Naive B cell (primary cell): Measurements from ENCODE around the gene TMEM164. TPM values are rescaled to one million over a fixed set of nuclear protein-coding genes. Genes with fewer than 3 reads are reported as not detected.
A peak's percentile ranks its signal among the peaks of the same experiment; 100 is the strongest.
"Not testable (repeated sequence)": the region's sequence is repeated elsewhere in the genome, so short reads cannot be mapped to it uniquely, and the experiment has no call there.

ENCODE experiments used
- ATAC-seq, 2 donors: fragments of 150-1000 bp; cut with Tn5 transposase; 2 replicates each; pipeline ENCODE4 v1.10.0; 2021; ENCODE audit warnings: low read depth in 2 of 2, mild to moderate bottlenecking in 2 of 2, moderate library complexity in 2 of 2
- DNase-seq: peaks from one replicate; pipeline ENCODE4 v3.0.0; 2022
- H3K27ac Mint-ChIP-seq, 6 donors: one replicate each; pipeline ENCODE4 v1.8.0; 2020 to 2022; ENCODE audit warnings: mild to moderate bottlenecking in 6 of 6, mixed read lengths in 6 of 6, moderate library complexity in 5 of 6, inconsistent platforms in 2 of 6
- H3K27me3 Mint-ChIP-seq, 3 donors: one replicate each; pipeline ENCODE4 v1.8.0; 2021 to 2022; ENCODE audit warnings: mixed read lengths in 3 of 3, mild to moderate bottlenecking in 1 of 3
- H3K36me3 Mint-ChIP-seq, 2 donors: one replicate each; pipeline ENCODE4 v1.8.0; 2020 to 2022; ENCODE audit warnings: mixed read lengths in 2 of 2, inconsistent platforms in 1 of 2, mild to moderate bottlenecking in 1 of 2
- H3K4me1 Mint-ChIP-seq, 3 donors: one replicate each; pipeline ENCODE4 v1.8.0; 2020 to 2022; ENCODE audit warnings: mixed read lengths in 3 of 3, inconsistent platforms in 1 of 3, mild to moderate bottlenecking in 1 of 3, moderate library complexity in 1 of 3
- H3K4me3 Mint-ChIP-seq, 8 donors: one replicate each; pipeline ENCODE4 v1.8.0; 2020 to 2022; ENCODE audit warnings: mild to moderate bottlenecking in 8 of 8, mixed read lengths in 8 of 8, moderate library complexity in 8 of 8, inconsistent platforms in 2 of 8
- H3K9me3 Mint-ChIP-seq, 7 donors: one replicate each; pipeline ENCODE4 v1.8.0; 2020 to 2022; ENCODE audit warnings: mixed read lengths in 7 of 7, mild to moderate bottlenecking in 5 of 7, inconsistent platforms in 2 of 7, moderate library complexity in 1 of 7
- polyA plus RNA-seq, 6 donors: library from polyadenylated mRNA; unstranded; fragments of 300-500 nt; fragmentation: Illumina TruSeq; gene quantifications; one replicate each; pipeline ENCODE4 v1.2.3, GENCODE V29; 2021; ENCODE audit warnings: low read depth in 6 of 6

TMEM164 gene
- 1 to 10 TPM in 5 of 6 donors, not detected in 1; 1.4 to 2.4 (median 1.8) TPM for polyA plus RNA-seq

- Mint-ChIP-seq H3K4me1 (peaks cover 29 to 46% (median 39%) of the 10 kb centered on the region in 3 donors), H3K27ac (peak within 1 kb of the TSS; percentile 87 to 98 (median 96)), H3K9me3 (peaks cover 0 to 7% (median 0%) of the 10 kb centered on the region in 7 donors), H3K36me3 (no peaks in the 10 kb centered on the region), H3K4me3 (peak within 1 kb of the TSS; percentile 88 to 98 (median 94)), H3K27me3 (no peaks in the 10 kb centered on the region)
- ATAC-seq (peak; percentile 73 to 77), DNase-seq (peak; percentile 77)
These were observed at the start of gene TMEM164 for GRCh38 chrX:110002300-110003166. Gene TMEM164, plus strand, starts transcription at chrX:110003114. Its CDS starts 661 bp downstream, at chrX:110003775.

GRCh38 chrX:109954333-109954732, 48.6 kb upstream of the TMEM164 start:
- no peak overlapping the region for H3K4me3 Mint-ChIP-seq
- H3K4me1 Mint-ChIP-seq = peaks cover 0 to 8% (median 4%) of the 10 kb centered on the region in 3 donors
- ATAC-seq (no peak), DNase-seq (no peak)
- H3K9me3 Mint-ChIP-seq = peaks cover 0 to 2% (median 0%) of the 10 kb centered on the region in 7 donors
- H3K36me3 Mint-ChIP-seq = no peaks in the 10 kb centered on the region
- H3K27ac Mint-ChIP-seq = no peak overlapping the region
- no peaks in the 10 kb centered on the region for H3K27me3 Mint-ChIP-seq

GRCh38 chrX:109954955-109955354, 48.0 kb upstream of the TMEM164 start:
- Mint-ChIP-seq H3K4me1 (peaks cover 0 to 8% (median 4%) of the 10 kb centered on the region in 3 donors), H3K9me3 (peaks cover 0 to 2% (median 0%) of the 10 kb centered on the region in 7 donors)
- ATAC-seq = no peak

DNA sequence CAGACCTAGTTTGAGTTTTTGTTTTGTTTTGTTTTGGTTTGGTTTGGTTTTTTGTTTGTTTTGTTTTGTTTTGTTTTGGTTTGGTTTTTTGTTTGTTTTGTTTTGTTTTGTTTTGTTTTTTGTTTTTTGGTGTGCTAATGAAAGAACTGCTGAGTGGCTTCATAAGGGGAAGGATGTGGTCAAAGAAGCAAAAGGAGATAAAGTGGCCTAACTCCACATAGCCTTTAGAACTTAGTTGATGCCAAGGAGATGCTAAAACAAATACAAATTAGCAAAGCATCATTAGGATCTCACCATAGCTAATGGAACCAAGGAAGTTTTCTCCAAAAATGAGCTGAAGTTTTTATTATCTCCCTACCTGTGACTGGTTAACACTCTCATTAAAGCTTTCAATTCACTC, 44.6 kb upstream of the TMEM164 start:
- H3K4me3 Mint-ChIP-seq = no peak overlapping the region
- DNase-seq (no peak), ATAC-seq (no peak)
- peaks cover 0 to 2% (median 0%) of the 10 kb centered on the region in 7 donors for H3K9me3 Mint-ChIP-seq
- no peaks in the 10 kb centered on the region for H3K36me3 Mint-ChIP-seq
- H3K27me3 Mint-ChIP-seq = no peaks in the 10 kb centered on the region
- H3K4me1 Mint-ChIP-seq = peaks cover 0 to 5% (median 4%) of the 10 kb centered on the region in 3 donors
- no peak overlapping the region for H3K27ac Mint-ChIP-seq

More at GRCh38 chrX:109954955-109955354, 48.0 kb upstream of the TMEM164 start:
- DNase-seq = no peak
- Mint-ChIP-seq H3K4me3 (no peak overlapping the region), H3K36me3 (no peaks in the 10 kb centered on the region), H3K27me3 (no peaks in the 10 kb centered on the region), H3K27ac (no peak overlapping the region)

- no peak for DNase-seq
- Mint-ChIP-seq H3K4me3 (no peak overlapping the region), H3K36me3 (no peaks in the 10 kb centered on the region), H3K4me1 (no peaks in the 10 kb centered on the region), H3K27me3 (no peaks in the 10 kb centered on the region), H3K9me3 (peaks cover 0 to 2% (median 0%) of the 10 kb centered on the region in 7 donors), H3K27ac (no peak overlapping the region)
- no peak for ATAC-seq
These were observed 43.5 kb upstream of the TMEM164 start for GRCh38 chrX:109959356-109959871.

DNA sequence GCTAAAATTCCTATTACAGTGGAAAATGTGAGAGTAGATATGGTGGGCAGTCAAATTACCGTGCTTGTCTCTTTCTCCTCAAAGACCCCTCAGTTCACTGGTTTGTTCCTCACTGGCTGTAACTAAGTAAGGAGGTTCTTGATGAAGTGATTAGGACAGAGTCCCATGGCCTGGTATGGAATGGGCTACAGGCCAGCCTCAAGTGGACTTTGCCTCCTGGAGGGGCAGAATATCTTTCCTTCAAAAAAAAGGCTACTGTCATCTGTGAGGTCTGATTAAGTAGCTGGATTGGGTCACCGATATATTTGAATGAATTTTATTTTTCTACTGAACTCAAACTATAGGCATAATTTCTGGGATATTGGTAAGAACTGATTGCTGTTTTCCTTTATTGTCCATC, 38.5 kb upstream of the TMEM164 start:
- no peak for DNase-seq
- H3K27me3 Mint-ChIP-seq = no peaks in the 10 kb centered on the region
- ATAC-seq = no peak
- H3K4me1 Mint-ChIP-seq = no peaks in the 10 kb centered on the region
- no peaks in the 10 kb centered on the region for H3K36me3 Mint-ChIP-seq
- H3K9me3 Mint-ChIP-seq = no peaks in the 10 kb centered on the region
- no peak overlapping the region for H3K27ac Mint-ChIP-seq
- no peak overlapping the region for H3K4me3 Mint-ChIP-seq

GRCh38 chrX:109966246-109966645, 36.7 kb upstream of the TMEM164 start:
- no peak overlapping the region for H3K27ac Mint-ChIP-seq

GRCh38 chrX:109967156-109967555, 35.8 kb upstream of the TMEM164 start:
- ATAC-seq = no peak
- Mint-ChIP-seq H3K9me3 (no peaks in the 10 kb centered on the region), H3K27me3 (no peaks in the 10 kb centered on the region), H3K27ac (no peak overlapping the region), H3K4me1 (no peaks in the 10 kb centered on the region), H3K4me3 (no peak overlapping the region), H3K36me3 (no peaks in the 10 kb centered on the region)
- no peak for DNase-seq

More at GRCh38 chrX:109966246-109966645, 36.7 kb upstream of the TMEM164 start:
- ATAC-seq = no peak
- no peak overlapping the region for H3K4me3 Mint-ChIP-seq
- H3K27me3 Mint-ChIP-seq = no peaks in the 10 kb centered on the region
- no peaks in the 10 kb centered on the region for H3K9me3 Mint-ChIP-seq
- no peaks in the 10 kb centered on the region for H3K4me1 Mint-ChIP-seq
- DNase-seq = no peak
- no peaks in the 10 kb centered on the region for H3K36me3 Mint-ChIP-seq

- not testable (repeated sequence) for DNase-seq, H3K36me3 Mint-ChIP-seq, H3K27me3 Mint-ChIP-seq, H3K4me3 Mint-ChIP-seq, H3K4me1 Mint-ChIP-seq, ATAC-seq, H3K27ac Mint-ChIP-seq, H3K9me3 Mint-ChIP-seq
These were observed 32.1 kb upstream of the TMEM164 start for GRCh38 chrX:109970841-109971240.

DNA sequence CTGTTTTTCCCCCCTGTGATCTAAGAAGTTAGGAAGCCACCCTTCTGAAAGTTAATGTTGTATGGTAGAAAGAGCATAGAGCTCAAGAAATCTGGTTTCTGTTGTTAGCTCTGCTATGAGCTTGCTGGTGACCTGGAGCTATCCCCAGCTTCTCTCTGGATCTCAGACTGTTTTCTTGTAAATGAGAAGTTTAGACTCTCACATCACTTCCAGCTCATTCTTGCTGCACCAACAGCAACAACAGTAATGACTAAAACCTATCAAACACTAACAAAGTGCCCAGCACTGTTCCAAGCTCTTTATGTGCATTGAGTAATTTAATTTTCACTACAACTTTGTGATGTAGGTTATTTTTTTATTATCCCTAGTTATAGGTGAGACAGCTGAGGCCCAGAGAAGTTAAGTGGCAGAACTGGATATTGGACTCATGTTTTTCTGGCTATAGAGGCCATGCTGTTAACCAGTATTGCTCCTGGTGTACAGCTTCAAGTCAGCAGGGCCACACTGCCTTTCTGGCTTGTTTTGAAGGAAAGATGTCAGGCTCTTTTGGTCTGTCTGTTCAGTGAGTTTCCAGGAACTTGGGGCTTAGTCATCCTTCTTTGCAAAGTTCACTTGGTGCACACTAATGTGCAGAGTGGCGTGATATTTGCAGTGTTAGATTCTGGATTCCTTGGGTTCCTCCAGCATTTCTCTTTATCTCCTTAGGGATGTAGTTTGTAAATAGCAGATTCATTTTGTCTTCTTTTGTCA, 27.8 kb upstream of the TMEM164 start:
- no peaks in the 10 kb centered on the region for H3K36me3 Mint-ChIP-seq
- H3K27me3 Mint-ChIP-seq = peaks cover 5 to 10% (median 6%) of the 10 kb centered on the region in 3 donors
- H3K27ac Mint-ChIP-seq = no peak overlapping the region
- H3K9me3 Mint-ChIP-seq = peaks cover 0 to 4% (median 0%) of the 10 kb centered on the region in 7 donors
- H3K4me3 Mint-ChIP-seq = no peak overlapping the region
- DNase-seq = no peak
- ATAC-seq = no peak
- no peaks in the 10 kb centered on the region for H3K4me1 Mint-ChIP-seq

DNA sequence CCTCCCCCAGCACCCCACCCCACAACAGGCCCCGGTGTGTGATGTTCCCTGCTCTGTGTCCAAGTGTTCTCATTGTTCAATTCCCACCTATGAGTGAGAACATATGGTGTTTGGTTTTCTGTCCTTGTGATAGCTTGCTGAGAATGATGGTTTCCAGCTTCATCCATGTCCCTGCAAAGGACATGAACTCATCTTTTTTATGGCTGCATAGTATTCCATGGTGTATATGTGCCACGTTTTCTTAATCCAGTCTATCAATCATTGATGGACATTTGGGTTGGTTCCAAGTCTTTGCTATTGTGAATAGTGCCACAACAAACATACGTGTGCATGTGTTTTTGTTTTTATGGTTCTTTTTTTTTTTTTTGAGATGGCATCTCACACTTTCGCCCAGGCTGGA, 17.7 kb upstream of the TMEM164 start:
- H3K27me3 Mint-ChIP-seq, H3K4me1 Mint-ChIP-seq, H3K4me3 Mint-ChIP-seq, H3K36me3 Mint-ChIP-seq, H3K27ac Mint-ChIP-seq, ATAC-seq, DNase-seq, H3K9me3 Mint-ChIP-seq: not testable (repeated sequence)

DNA sequence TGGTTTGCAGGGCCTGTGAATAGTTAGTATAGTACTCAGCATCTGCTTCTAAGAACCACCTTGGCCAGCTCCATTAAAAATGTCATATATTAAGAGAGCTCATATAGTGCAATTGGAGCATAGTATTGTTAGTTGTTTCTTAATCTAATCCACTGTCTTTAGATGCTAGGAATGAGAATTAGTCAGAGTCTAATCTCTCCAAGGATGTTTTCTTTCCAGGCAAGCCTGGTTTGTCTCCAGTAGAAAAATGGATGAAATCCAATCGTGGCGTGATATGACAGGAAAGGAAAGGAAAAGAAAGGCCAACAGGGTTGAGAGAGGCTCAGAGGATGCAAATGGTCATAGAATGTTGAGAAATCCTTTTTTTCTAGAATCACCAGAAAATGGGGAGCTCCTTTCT, 15.0 kb upstream of the TMEM164 start:
- ATAC-seq = no peak
- DNase-seq = no peak
- no peak overlapping the region for H3K27ac Mint-ChIP-seq
- H3K27me3 Mint-ChIP-seq = peaks cover 0 to 6% (median 3%) of the 10 kb centered on the region in 3 donors
- no peaks in the 10 kb centered on the region for H3K36me3 Mint-ChIP-seq
- no peaks in the 10 kb centered on the region for H3K4me1 Mint-ChIP-seq
- peaks cover 0 to 4% (median 0%) of the 10 kb centered on the region in 7 donors for H3K9me3 Mint-ChIP-seq
- H3K4me3 Mint-ChIP-seq = no peak overlapping the region

DNA sequence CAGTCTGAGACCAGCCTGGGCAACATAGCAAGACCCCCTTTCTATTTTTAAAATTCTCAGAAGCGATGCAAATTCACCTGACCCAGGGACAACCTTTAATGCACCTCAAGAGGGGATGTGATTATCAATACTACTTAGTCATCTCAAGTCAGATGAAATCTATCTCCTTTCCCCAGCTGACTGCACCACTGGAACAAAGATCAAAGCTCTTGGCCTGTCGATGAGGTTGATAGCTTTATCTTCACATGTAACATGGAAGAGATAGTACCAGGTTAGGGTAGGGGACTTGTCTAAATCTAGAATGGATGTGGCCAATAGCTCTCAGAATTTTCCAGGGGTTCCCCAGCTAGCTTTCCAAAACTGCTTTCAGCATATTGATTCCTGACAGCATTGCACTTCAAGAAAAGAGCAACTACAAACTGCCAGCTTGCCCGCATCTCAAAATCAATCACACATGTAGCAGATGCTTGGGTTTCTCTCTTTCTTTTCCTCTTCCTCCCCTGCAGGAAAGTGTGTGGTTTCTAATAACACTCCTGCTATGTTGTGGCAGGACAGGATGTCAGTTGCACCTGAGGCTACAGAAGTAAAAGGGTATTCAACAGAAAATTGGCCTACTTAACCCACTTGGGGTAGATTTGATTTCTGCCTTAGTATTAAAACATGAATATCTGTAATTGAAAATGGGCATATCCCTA, 12.2 kb upstream of the TMEM164 start:
- ATAC-seq (no peak), DNase-seq (no peak)
- H3K4me1 Mint-ChIP-seq = no peaks in the 10 kb centered on the region
- peaks cover 0 to 8% (median 6%) of the 10 kb centered on the region in 3 donors for H3K27me3 Mint-ChIP-seq
- H3K9me3 Mint-ChIP-seq = peaks cover 0 to 2% (median 0%) of the 10 kb centered on the region in 7 donors
- H3K36me3 Mint-ChIP-seq = no peaks in the 10 kb centered on the region
- H3K27ac Mint-ChIP-seq = no peak overlapping the region
- H3K4me3 Mint-ChIP-seq = no peak overlapping the region
